ENCODE data around the gene SPRTN. TPM values are rescaled to one million over a fixed set of nuclear protein-coding genes. Genes with fewer than 3 reads are reported as not detected.

SPRTN gene
- total and polyA plus RNA-seq, 5 donors from 2014 or later = 18.5 to 31.3 (median 26.4) TPM

DNA sequence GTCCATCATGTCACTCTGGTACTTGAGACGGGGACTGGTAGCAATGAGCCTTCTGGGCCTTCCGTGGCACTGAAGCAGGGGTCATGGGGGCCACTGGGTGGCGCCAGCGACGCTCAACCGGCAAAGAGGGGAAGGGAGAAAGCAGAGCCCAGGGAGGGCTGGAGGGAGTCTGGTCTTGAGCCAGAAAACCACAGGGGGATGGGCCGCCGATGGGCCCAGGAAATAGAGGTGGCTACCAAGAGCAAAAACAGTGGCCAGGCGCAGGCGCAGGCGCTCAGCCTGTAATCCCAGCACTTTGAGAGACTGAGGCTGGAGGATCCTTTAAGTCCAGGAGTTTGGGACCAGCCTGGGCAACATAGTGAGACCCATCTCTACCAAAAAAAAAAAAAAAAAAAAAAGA, 22.2 kb upstream of the SPRTN start:
- H3K27me3 Mint-ChIP-seq = peaks cover 8% of the 10 kb centered on the region
- Histone ChIP-seq H3K27me3 (ENCODE audit: control insufficient read depth, insufficient read depth, low read length) (no peaks in the 10 kb centered on the region), H3K27ac (ENCODE audit: insufficient read depth, low read length, poor library complexity, severe bottlenecking) (no peak overlapping the region), H3K4me3 (ENCODE audit: low read depth, low read length) (no peak overlapping the region), H3K4me1 (ENCODE audit: control insufficient read depth, insufficient read depth, low read length, poor library complexity, severe bottlenecking) (no peaks in the 10 kb centered on the region), H3K9me3 (ENCODE audit: control insufficient read depth in 2 of 2, low read length in 2 of 2) (no peaks in the 10 kb centered on the region), H3K36me3 (ENCODE audit: control insufficient read depth, insufficient read depth, low read length) (no peaks in the 10 kb centered on the region)
- H3K36me3 Mint-ChIP-seq = no peaks in the 10 kb centered on the region
- ATAC-seq (ENCODE audit: low read depth in 2 of 2) (peak; percentile 46 to 53), DNase-seq (peak in 2 of 3 donors; percentile 26 to 60)
- peaks cover 0 to 8% (median 2%) of the 10 kb centered on the region in 4 donors for H3K4me1 Mint-ChIP-seq
- peaks cover 0 to 1% (median 0%) of the 10 kb centered on the region in 7 donors for H3K9me3 Mint-ChIP-seq
- H3K4me3 Mint-ChIP-seq = no peak overlapping the region
- H3K27ac Mint-ChIP-seq = no peak overlapping the region

DNA sequence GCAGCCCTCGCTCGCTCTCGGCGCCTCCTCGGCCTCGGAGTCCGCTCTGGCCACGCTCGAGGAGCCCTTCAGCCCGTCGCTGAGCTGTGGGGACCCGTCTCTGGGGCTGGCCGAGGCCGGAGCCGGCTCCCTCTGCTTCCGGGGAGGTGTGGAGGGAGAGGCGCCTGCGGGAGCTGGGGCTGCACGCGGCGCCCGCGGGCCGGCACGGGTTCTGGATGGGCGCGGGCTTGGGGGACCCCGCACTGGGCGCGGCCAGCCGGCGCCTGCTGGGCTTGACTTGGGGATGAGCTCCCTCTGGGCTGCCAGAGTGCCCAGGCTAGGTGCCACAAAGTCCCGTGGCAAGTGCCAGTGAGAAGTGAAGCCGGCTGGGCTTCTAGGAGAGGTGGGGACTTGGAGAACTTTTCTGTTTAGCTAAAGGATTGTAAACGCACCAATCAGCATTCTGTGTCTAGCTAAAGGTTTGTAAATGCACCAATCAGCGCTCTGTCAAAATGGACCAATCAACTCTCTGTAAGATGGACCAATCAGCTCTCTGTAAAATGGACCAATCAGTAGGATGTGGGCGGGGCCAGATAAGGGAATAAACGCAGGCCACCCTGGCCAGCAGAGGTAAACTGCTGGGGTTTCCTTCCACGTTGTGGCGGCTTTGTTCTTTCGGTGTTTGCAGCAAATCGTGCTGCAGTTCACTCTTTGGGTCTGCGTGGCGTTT, 20.6 kb upstream of the SPRTN start:
- no peak overlapping the region for H3K4me3 Mint-ChIP-seq
- DNase-seq = no peak
- H3K27ac Mint-ChIP-seq = no peak overlapping the region

GRCh38 chr1:231318015-231318355, 20.1 kb upstream of the SPRTN start:
- H3K4me3 ChIP-seq (ENCODE audit: low read depth, low read length) = no peak overlapping the region
- Mint-ChIP-seq H3K36me3 (no peaks in the 10 kb centered on the region), H3K9me3 (peaks cover 0 to 1% (median 0%) of the 10 kb centered on the region in 7 donors), H3K27me3 (no peaks in the 10 kb centered on the region), H3K27ac (no peak overlapping the region), H3K4me1 (peaks cover 0 to 8% (median 2%) of the 10 kb centered on the region in 4 donors), H3K4me3 (no peak overlapping the region)
- no peaks in the 10 kb centered on the region for H3K27me3 ChIP-seq (ENCODE audit: control insufficient read depth, insufficient read depth, low read length)
- DNase-seq (no peak), ATAC-seq (ENCODE audit: low read depth in 2 of 2) (no peak)
- H3K9me3 ChIP-seq (ENCODE audit: control insufficient read depth in 2 of 2, low read length in 2 of 2) = no peaks in the 10 kb centered on the region
- H3K4me1 ChIP-seq (ENCODE audit: control insufficient read depth, insufficient read depth, low read length, poor library complexity, severe bottlenecking) = no peaks in the 10 kb centered on the region
- H3K36me3 ChIP-seq (ENCODE audit: control insufficient read depth, insufficient read depth, low read length) = no peaks in the 10 kb centered on the region
- no peak overlapping the region for H3K27ac ChIP-seq (ENCODE audit: insufficient read depth, low read length, poor library complexity, severe bottlenecking)

More for the DNA sequence above, 20.6 kb upstream of the SPRTN start:
- ATAC-seq (ENCODE audit: low read depth in 2 of 2) = no peak
- no peaks in the 10 kb centered on the region for H3K36me3 ChIP-seq (ENCODE audit: control insufficient read depth, insufficient read depth, low read length)
- Mint-ChIP-seq H3K9me3 (peaks cover 0 to 1% (median 0%) of the 10 kb centered on the region in 7 donors), H3K27me3 (peaks cover 2% of the 10 kb centered on the region), H3K4me1 (peaks cover 0 to 8% (median 2%) of the 10 kb centered on the region in 4 donors), H3K36me3 (no peaks in the 10 kb centered on the region)
- no peaks in the 10 kb centered on the region for H3K27me3 ChIP-seq (ENCODE audit: control insufficient read depth, insufficient read depth, low read length)
- H3K9me3 ChIP-seq (ENCODE audit: control insufficient read depth in 2 of 2, low read length in 2 of 2) = no peaks in the 10 kb centered on the region
- H3K4me1 ChIP-seq (ENCODE audit: control insufficient read depth, insufficient read depth, low read length, poor library complexity, severe bottlenecking) = no peaks in the 10 kb centered on the region
- no peak overlapping the region for H3K27ac ChIP-seq (ENCODE audit: insufficient read depth, low read length, poor library complexity, severe bottlenecking)
- no peak overlapping the region for H3K4me3 ChIP-seq (ENCODE audit: low read depth, low read length)

- H3K9me3 Mint-ChIP-seq = no peaks in the 10 kb centered on the region
- H3K27me3 Mint-ChIP-seq = no peaks in the 10 kb centered on the region
- no peaks in the 10 kb centered on the region for H3K36me3 ChIP-seq (ENCODE audit: control insufficient read depth, insufficient read depth, low read length)
- no peaks in the 10 kb centered on the region for H3K9me3 ChIP-seq (ENCODE audit: control insufficient read depth in 2 of 2, low read length in 2 of 2)
- H3K36me3 Mint-ChIP-seq = no peaks in the 10 kb centered on the region
- H3K27ac Mint-ChIP-seq = no peak overlapping the region
- no peak overlapping the region for H3K4me3 Mint-ChIP-seq
- DNase-seq (no peak), ATAC-seq (ENCODE audit: low read depth in 2 of 2) (no peak)
- H3K4me1 Mint-ChIP-seq = peaks cover 0 to 8% (median 2%) of the 10 kb centered on the region in 4 donors
- no peak overlapping the region for H3K4me3 ChIP-seq (ENCODE audit: low read depth, low read length)
- H3K27ac ChIP-seq (ENCODE audit: insufficient read depth, low read length, poor library complexity, severe bottlenecking) = no peak overlapping the region
- H3K27me3 ChIP-seq (ENCODE audit: control insufficient read depth, insufficient read depth, low read length) = no peaks in the 10 kb centered on the region
- no peaks in the 10 kb centered on the region for H3K4me1 ChIP-seq (ENCODE audit: control insufficient read depth, insufficient read depth, low read length, poor library complexity, severe bottlenecking)
Observed at GRCh38 chr1:231318568-231318967, 19.5 kb upstream of the SPRTN start.

DNA sequence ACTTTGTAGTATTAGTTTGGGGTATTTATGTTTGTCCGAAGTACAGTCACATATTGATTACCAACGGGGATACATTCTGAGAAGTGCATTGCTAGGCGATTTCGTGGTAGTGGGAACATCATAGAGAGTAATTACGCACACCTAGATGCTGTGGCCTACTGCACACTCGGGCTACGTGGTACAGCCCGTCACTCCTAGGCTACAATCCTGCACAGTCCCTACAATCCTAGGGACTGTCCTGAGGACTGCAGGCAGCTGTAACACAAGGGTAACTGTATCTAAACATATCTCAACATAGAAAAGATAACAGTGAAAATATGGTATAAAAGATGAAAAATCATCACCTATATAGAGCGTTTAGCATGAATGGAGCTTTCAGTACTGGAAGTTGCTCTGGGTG, 19.0 kb upstream of the SPRTN start:
- H3K4me1 ChIP-seq (ENCODE audit: control insufficient read depth, insufficient read depth, low read length, poor library complexity, severe bottlenecking) = no peaks in the 10 kb centered on the region
- no peaks in the 10 kb centered on the region for H3K27me3 Mint-ChIP-seq
- H3K36me3 Mint-ChIP-seq = no peaks in the 10 kb centered on the region
- no peak overlapping the region for H3K4me3 Mint-ChIP-seq
- H3K4me1 Mint-ChIP-seq = peaks cover 0 to 8% (median 2%) of the 10 kb centered on the region in 4 donors
- H3K9me3 ChIP-seq (ENCODE audit: control insufficient read depth in 2 of 2, low read length in 2 of 2) = no peaks in the 10 kb centered on the region
- no peak overlapping the region for H3K4me3 ChIP-seq (ENCODE audit: low read depth, low read length)
- DNase-seq (no peak), ATAC-seq (ENCODE audit: low read depth in 2 of 2) (no peak)
- no peaks in the 10 kb centered on the region for H3K27me3 ChIP-seq (ENCODE audit: control insufficient read depth, insufficient read depth, low read length)
- no peak overlapping the region for H3K27ac ChIP-seq (ENCODE audit: insufficient read depth, low read length, poor library complexity, severe bottlenecking)
- no peaks in the 10 kb centered on the region for H3K36me3 ChIP-seq (ENCODE audit: control insufficient read depth, insufficient read depth, low read length)
- no peaks in the 10 kb centered on the region for H3K9me3 Mint-ChIP-seq
- no peak overlapping the region for H3K27ac Mint-ChIP-seq

DNA sequence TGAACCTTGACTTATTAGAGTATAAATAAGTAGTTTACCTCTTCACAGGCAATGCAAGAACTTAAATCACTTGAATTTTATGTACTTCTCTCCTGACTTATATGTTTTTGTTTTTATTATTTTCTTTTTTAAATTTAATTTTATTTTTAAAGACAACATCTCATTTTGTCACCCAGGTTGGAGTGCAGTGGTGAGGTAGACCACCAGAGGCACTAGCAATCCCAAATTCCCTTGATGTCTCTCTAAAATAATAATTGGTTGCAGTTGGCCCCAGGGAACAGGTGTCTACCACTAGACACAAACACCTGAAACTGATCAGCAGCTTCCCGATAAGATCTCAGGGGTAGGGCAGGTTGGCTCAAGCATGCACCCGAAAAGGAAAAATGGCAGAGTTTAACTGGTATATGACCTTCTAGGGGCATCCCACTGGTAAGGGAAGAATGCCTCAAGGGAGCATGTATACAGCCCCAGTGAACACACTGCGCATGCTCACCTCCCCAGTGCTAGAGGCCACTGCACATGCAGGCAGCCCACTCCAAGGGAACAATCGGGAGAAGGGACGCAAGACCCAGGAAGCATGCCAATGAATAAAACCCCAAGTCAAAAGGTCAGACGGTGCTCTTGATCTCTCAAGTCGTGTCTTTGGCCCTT, 15.1 kb upstream of the SPRTN start:
- Mint-ChIP-seq H3K4me1 (no peaks in the 10 kb centered on the region), H3K36me3 (no peaks in the 10 kb centered on the region), H3K27me3 (no peaks in the 10 kb centered on the region), H3K9me3 (no peaks in the 10 kb centered on the region), H3K27ac (no peak overlapping the region), H3K4me3 (no peak overlapping the region)
- DNase-seq = no peak
- no peaks in the 10 kb centered on the region for H3K9me3 ChIP-seq (ENCODE audit: control insufficient read depth in 2 of 2, low read length in 2 of 2)
- H3K36me3 ChIP-seq (ENCODE audit: control insufficient read depth, insufficient read depth, low read length) = no peaks in the 10 kb centered on the region
- H3K27ac ChIP-seq (ENCODE audit: insufficient read depth, low read length, poor library complexity, severe bottlenecking) = no peak overlapping the region
- H3K4me1 ChIP-seq (ENCODE audit: control insufficient read depth, insufficient read depth, low read length, poor library complexity, severe bottlenecking) = no peaks in the 10 kb centered on the region
- H3K27me3 ChIP-seq (ENCODE audit: control insufficient read depth, insufficient read depth, low read length) = no peaks in the 10 kb centered on the region
- ATAC-seq (ENCODE audit: low read depth in 2 of 2) = no peak
- H3K4me3 ChIP-seq (ENCODE audit: low read depth, low read length) = no peak overlapping the region

- H3K4me3 ChIP-seq (ENCODE audit: low read depth, low read length) = no peak overlapping the region
- no peaks in the 10 kb centered on the region for H3K9me3 ChIP-seq (ENCODE audit: control insufficient read depth in 2 of 2, low read length in 2 of 2)
- H3K27me3 Mint-ChIP-seq = no peaks in the 10 kb centered on the region
- no peaks in the 10 kb centered on the region for H3K36me3 ChIP-seq (ENCODE audit: control insufficient read depth, insufficient read depth, low read length)
- no peak overlapping the region for H3K27ac Mint-ChIP-seq
- H3K27ac ChIP-seq (ENCODE audit: insufficient read depth, low read length, poor library complexity, severe bottlenecking) = no peak overlapping the region
- DNase-seq (no peak), ATAC-seq (ENCODE audit: low read depth in 2 of 2) (no peak)
- H3K36me3 Mint-ChIP-seq = peaks cover 3% of the 10 kb centered on the region
- H3K9me3 Mint-ChIP-seq = no peaks in the 10 kb centered on the region
- H3K4me1 Mint-ChIP-seq = peaks cover 0 to 10% (median 7%) of the 10 kb centered on the region in 4 donors
- no peak overlapping the region for H3K4me3 Mint-ChIP-seq
- no peaks in the 10 kb centered on the region for H3K27me3 ChIP-seq (ENCODE audit: control insufficient read depth, insufficient read depth, low read length)
- no peaks in the 10 kb centered on the region for H3K4me1 ChIP-seq (ENCODE audit: control insufficient read depth, insufficient read depth, low read length, poor library complexity, severe bottlenecking)
Observed at GRCh38 chr1:231324660-231325059, 13.4 kb upstream of the SPRTN start.

DNA sequence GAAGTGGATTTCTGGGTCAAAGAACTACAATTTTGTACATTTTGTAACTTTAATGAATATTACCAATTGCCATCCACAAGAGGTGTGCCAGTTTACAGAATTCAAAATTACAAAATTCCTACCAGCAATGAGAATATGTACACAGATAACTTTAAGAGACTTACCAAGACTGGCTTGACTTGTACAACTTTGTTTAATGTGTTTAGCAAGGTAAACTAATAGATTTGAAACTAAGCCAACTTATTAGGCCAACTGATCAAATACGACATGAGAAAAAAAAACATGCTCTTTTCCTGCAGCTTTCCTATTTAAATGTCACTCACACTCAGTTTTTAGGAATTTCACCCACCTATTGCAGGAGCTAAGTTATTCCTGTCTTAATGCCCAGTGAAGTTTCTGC, 11.8 kb upstream of the SPRTN start:
- H3K27me3 Mint-ChIP-seq = no peaks in the 10 kb centered on the region
- DNase-seq (no peak), ATAC-seq (ENCODE audit: low read depth in 2 of 2) (no peak)
- H3K4me1 Mint-ChIP-seq = peaks cover 11 to 19% (median 14%) of the 10 kb centered on the region in 4 donors
- peaks cover 6% of the 10 kb centered on the region for H3K36me3 Mint-ChIP-seq
- H3K4me3 Mint-ChIP-seq = no peak overlapping the region
- no peak overlapping the region for H3K27ac Mint-ChIP-seq
- H3K36me3 ChIP-seq (ENCODE audit: control insufficient read depth, insufficient read depth, low read length) = no peaks in the 10 kb centered on the region
- H3K27me3 ChIP-seq (ENCODE audit: control insufficient read depth, insufficient read depth, low read length) = no peaks in the 10 kb centered on the region
- H3K9me3 ChIP-seq (ENCODE audit: control insufficient read depth in 2 of 2, low read length in 2 of 2) = no peaks in the 10 kb centered on the region
- H3K27ac ChIP-seq (ENCODE audit: insufficient read depth, low read length, poor library complexity, severe bottlenecking) = no peak overlapping the region
- H3K4me1 ChIP-seq (ENCODE audit: control insufficient read depth, insufficient read depth, low read length, poor library complexity, severe bottlenecking) = no peaks in the 10 kb centered on the region
- no peaks in the 10 kb centered on the region for H3K9me3 Mint-ChIP-seq
- H3K4me3 ChIP-seq (ENCODE audit: low read depth, low read length) = no peak overlapping the region
